Neutrophil (primary cell): ENCODE data around the gene SYVN1.

ENCODE experiments used
- H3K27ac ChIP-seq: fragments of 200-600 bp; sonication (generic); 2 replicates; pipeline ENCODE4 v1.5.1; 2016; ENCODE audit warnings: mild to moderate bottlenecking, moderate library complexity
- H3K27me3 ChIP-seq: fragments of 200-600 bp; sonication (generic); 2 replicates; pipeline ENCODE4 v1.6.0; 2016; ENCODE audit warnings: mild to moderate bottlenecking
- H3K36me3 ChIP-seq: fragments of 200-600 bp; sonication (generic); 2 replicates; pipeline ENCODE4 v1.5.1; 2017
- H3K4me1 ChIP-seq, 2 experiments: fragments of 200-600 bp in 1 of 2; sonication (generic) in 1 of 2; 1 replicate in 1 of 2; 2 replicates in 1 of 2; pipeline versions ENCODE4 v1.5.1 to v1.6.1; 2013 to 2016; ENCODE audit warnings: low read depth in 1 of 2, low read length in 1 of 2, mild to moderate bottlenecking in 1 of 2, moderate library complexity in 1 of 2; ENCODE audit not compliant: control insufficient read depth in 1 of 2, insufficient read depth in 1 of 2
- H3K4me3 ChIP-seq, 2 experiments: fragments of 200-600 bp in 1 of 2; sonication (generic) in 1 of 2; 1 replicate in 1 of 2; 2 replicates in 1 of 2; pipeline ENCODE4 v1.5.1; 2013 to 2016; ENCODE audit warnings: low read depth in 1 of 2, low read length in 1 of 2, mild to moderate bottlenecking in 1 of 2, moderate library complexity in 1 of 2
- H3K9me3 ChIP-seq: fragments of 200-600 bp; sonication (generic); 2 replicates; pipeline ENCODE4 v1.5.1; 2016
- CTCF ChIP-seq: fragments of 200-600 bp; sonication (generic); IDR thresholded peaks from 2 replicates; pipeline ENCODE4 v1.5.1; 2016; ENCODE audit warnings: antibody characterized with exemption

SYVN1 gene

GRCh38 chr11:65166893-65167292, 32.6 kb upstream of the SYVN1 start:
- H3K9me3 ChIP-seq, result no peaks in the 10 kb centered on the region
- H3K27me3 ChIP-seq, result no peaks in the 10 kb centered on the region
- peaks cover 5 to 7% of the 10 kb centered on the region in 2 experiments for H3K4me1 ChIP-seq
- H3K36me3 ChIP-seq, result no peaks in the 10 kb centered on the region
- H3K4me3 ChIP-seq, result no peak overlapping the region
- TF ChIP-seq CTCF, result no peak
- no peak overlapping the region for H3K27ac ChIP-seq

GRCh38 chr11:65165410-65166317, 31.3 kb upstream of the SYVN1 start:
- H3K4me1 ChIP-seq, result peaks cover 5 to 7% of the 10 kb centered on the region in 2 experiments
- no peaks in the 10 kb centered on the region for H3K36me3 ChIP-seq
- H3K9me3 ChIP-seq, result no peaks in the 10 kb centered on the region
- no peak overlapping the region for H3K4me3 ChIP-seq
- H3K27me3 ChIP-seq, result no peaks in the 10 kb centered on the region
- H3K27ac ChIP-seq, result no peak overlapping the region
- no peak for TF ChIP-seq CTCF

GRCh38 chr11:65163684-65164083, 29.4 kb upstream of the SYVN1 start:
- TF ChIP-seq CTCF, result no peak
- Histone ChIP-seq H3K27me3 (no peaks in the 10 kb centered on the region), H3K9me3 (no peaks in the 10 kb centered on the region), H3K36me3 (no peaks in the 10 kb centered on the region), H3K4me3 (no peak overlapping the region), H3K4me1 (no peaks in the 10 kb centered on the region), H3K27ac (no peak overlapping the region)

GRCh38 chr11:65160643-65161042, 26.3 kb upstream of the SYVN1 start:
- Histone ChIP-seq H3K4me1 (peaks cover 6 to 12% of the 10 kb centered on the region in 2 experiments), H3K27ac (no peak overlapping the region), H3K36me3 (no peaks in the 10 kb centered on the region), H3K4me3 (no peak overlapping the region), H3K9me3 (no peaks in the 10 kb centered on the region), H3K27me3 (no peaks in the 10 kb centered on the region)
- no peak for TF ChIP-seq CTCF

GRCh38 chr11:65159012-65159411, 24.7 kb upstream of the SYVN1 start:
- no peak overlapping the region for H3K27ac ChIP-seq
- no peaks in the 10 kb centered on the region for H3K36me3 ChIP-seq
- no peak for TF ChIP-seq CTCF
- no peaks in the 10 kb centered on the region for H3K9me3 ChIP-seq
- H3K4me3 ChIP-seq, result no peak overlapping the region
- H3K4me1 ChIP-seq, result peaks cover 6 to 12% of the 10 kb centered on the region in 2 experiments
- no peaks in the 10 kb centered on the region for H3K27me3 ChIP-seq
